A673 (cell line): ENCODE measurements around the gene IPO13.

Experiments used
- CTCF ChIP-seq: fragments of 300-800, 200-600 bp; sonication (generic); conservative IDR thresholded peaks from 2 replicates; pipeline ENCODE4 v1.5.1; 2017; ENCODE audit warnings: low read depth, mild to moderate bottlenecking, antibody characterized with exemption, low read length, moderate library complexity, mixed read lengths
- EZH2 ChIP-seq: fragments of 200-600 bp; sonication (generic); IDR thresholded peaks from 2 replicates; pipeline ENCODE4 v1.6.1; 2017; ENCODE audit warnings: borderline replicate concordance, low read depth, mild to moderate bottlenecking, mixed read lengths, antibody characterized with exemption, low read length; ENCODE audit not compliant: poor library complexity, severe bottlenecking

GRCh38 chr1:44014365-44015104 is 67.8 kb downstream of the IPO13 start:
- no peak for TF ChIP-seq CTCF
- TF ChIP-seq EZH2: no peak
